ENCODE measurements around the gene AHSA1. TPM values are rescaled to one million over a fixed set of nuclear protein-coding genes. Genes with fewer than 3 reads are reported as not detected.

AHSA1 gene
- total and polyA plus RNA-seq, 2 of the 8 experiments (the other 6 are each of a cell fraction or from before 2014, with no cell fraction given): 155 to 221 TPM

DNA sequence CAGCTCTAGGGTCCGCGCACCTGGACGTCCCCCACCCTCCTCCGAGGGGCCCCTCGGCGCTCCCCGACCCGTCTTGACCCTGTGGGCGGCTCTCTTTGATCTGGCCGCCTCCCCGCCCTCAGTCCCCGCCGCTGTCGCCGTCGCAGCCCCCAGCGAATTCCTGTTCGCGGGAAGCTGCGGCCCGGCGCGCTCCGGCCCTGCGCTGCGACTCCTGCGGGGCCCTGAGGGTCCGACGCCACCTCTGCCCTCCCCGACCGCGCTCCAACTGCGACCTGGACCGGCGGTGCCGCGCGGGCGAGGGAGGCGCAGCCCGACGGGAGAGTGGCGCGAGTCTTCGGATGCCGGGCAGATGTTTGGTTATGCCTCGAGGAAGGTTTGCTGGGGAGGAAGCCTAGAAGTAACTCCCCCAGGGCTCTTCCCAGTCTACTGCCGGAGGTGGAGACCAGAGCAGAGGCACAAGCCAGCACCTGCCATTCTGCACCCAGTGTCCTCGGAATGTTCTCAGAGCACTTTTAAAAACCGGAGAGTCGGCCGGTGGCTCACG is 41.2 kb downstream of the AHSA1 start (continued):
- no peak for TF ChIP-seq CTBP2 (IDR thresholded peaks at IDR 0.05; ENCODE audit: borderline replicate concordance, insufficient read depth, insufficient read length, low read length)
- no peak for TF ChIP-seq POLR2AphosphoS5 (IDR thresholded peaks at IDR 0.05; ENCODE audit: low read depth, low read length)
- TF ChIP-seq SUZ12 (IDR thresholded peaks at IDR 0.05; ENCODE audit: low read length): no peak
- no peak for TF ChIP-seq CEBPB (IDR thresholded peaks at IDR 0.05; ENCODE audit: low read depth, low read length)
- no peak for TF ChIP-seq ZNF274 (IDR thresholded peaks at IDR 0.05; ENCODE audit: borderline replicate concordance, extremely low read depth, low read length)
- TF ChIP-seq SIX5 (IDR thresholded peaks at IDR 0.05; ENCODE audit: low read depth, low read length): no peak
- no peak for TF ChIP-seq KDM5A (IDR thresholded peaks at IDR 0.05; ENCODE audit: low read length)
- TF ChIP-seq HDAC6 (IDR thresholded peaks at IDR 0.05; ENCODE audit: low read depth, low read length): no peak
- TF ChIP-seq, protein P1, sequence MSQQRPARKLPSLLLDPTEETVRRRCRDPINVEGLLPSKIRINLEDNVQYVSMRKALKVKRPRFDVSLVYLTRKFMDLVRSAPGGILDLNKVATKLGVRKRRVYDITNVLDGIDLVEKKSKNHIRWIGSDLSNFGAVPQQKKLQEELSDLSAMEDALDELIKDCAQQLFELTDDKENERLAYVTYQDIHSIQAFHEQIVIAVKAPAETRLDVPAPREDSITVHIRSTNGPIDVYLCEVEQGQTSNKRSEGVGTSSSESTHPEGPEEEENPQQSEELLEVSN (IDR thresholded peaks at IDR 0.05): peak; percentile 61
- no peak for TF ChIP-seq KDM1A (IDR thresholded peaks at IDR 0.05; ENCODE audit: borderline replicate concordance, low read length)
- no peak for TF ChIP-seq SP4 (IDR thresholded peaks at IDR 0.05; ENCODE audit: low read length)
- TF ChIP-seq RFX5 (IDR thresholded peaks at IDR 0.05; ENCODE audit: borderline replicate concordance, low read depth, low read length): no peak
- TF ChIP-seq TEAD4 (IDR thresholded peaks at IDR 0.05; ENCODE audit: low read depth, low read length): no peak
- TF ChIP-seq GTF2F1 (IDR thresholded peaks at IDR 0.05; ENCODE audit: borderline replicate concordance, low read depth, low read length): no peak
- TF ChIP-seq CHD2 (IDR thresholded peaks at IDR 0.05; ENCODE audit: low read length): no peak
- no peak; a peak in 1 of 4 replicates for TF ChIP-seq SIN3A (conservative IDR thresholded peaks at IDR 0.05 in 1 of 2, IDR thresholded peaks at IDR 0.05 in 1 of 2; ENCODE audit: low read depth in 1 of 2, low read length in 2 of 2)
- TF ChIP-seq SP2 (IDR thresholded peaks at IDR 0.05; ENCODE audit: low read length): no peak
- no peak for TF ChIP-seq POLR2A (IDR thresholded peaks at IDR 0.05; ENCODE audit: control extremely low read depth in 1 of 2, low read depth in 2 of 2, low read length in 2 of 2)
- TF ChIP-seq, protein P2, sequence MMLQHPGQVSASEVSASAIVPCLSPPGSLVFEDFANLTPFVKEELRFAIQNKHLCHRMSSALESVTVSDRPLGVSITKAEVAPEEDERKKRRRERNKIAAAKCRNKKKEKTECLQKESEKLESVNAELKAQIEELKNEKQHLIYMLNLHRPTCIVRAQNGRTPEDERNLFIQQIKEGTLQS (IDR thresholded peaks at IDR 0.05; ENCODE audit: insufficient read depth, low read depth, low read length): no peak
- no peak for TF ChIP-seq NRF1 (IDR thresholded peaks at IDR 0.05; ENCODE audit: low read depth, low read length)
- no peak for TF ChIP-seq MAFK (IDR thresholded peaks at IDR 0.05; ENCODE audit: low read depth, low read length)
- TF ChIP-seq PHF8 (conservative IDR thresholded peaks at IDR 0.05; ENCODE audit: low read depth, low read length): no peak
- TF ChIP-seq CBX5 (IDR thresholded peaks at IDR 0.05; ENCODE audit: low read depth, low read length): no peak
- no peak for TF ChIP-seq SIRT6 (IDR thresholded peaks at IDR 0.05; ENCODE audit: low read length)

Data from H1 (cell line).